ENCODE measurements around the gene S100A5. TPM values are rescaled to one million over a fixed set of nuclear protein-coding genes. Genes with fewer than 3 reads are reported as not detected.

The S100A5 gene
- total RNA-seq, 1 donor from 2014 or later, result not detected

DNA sequence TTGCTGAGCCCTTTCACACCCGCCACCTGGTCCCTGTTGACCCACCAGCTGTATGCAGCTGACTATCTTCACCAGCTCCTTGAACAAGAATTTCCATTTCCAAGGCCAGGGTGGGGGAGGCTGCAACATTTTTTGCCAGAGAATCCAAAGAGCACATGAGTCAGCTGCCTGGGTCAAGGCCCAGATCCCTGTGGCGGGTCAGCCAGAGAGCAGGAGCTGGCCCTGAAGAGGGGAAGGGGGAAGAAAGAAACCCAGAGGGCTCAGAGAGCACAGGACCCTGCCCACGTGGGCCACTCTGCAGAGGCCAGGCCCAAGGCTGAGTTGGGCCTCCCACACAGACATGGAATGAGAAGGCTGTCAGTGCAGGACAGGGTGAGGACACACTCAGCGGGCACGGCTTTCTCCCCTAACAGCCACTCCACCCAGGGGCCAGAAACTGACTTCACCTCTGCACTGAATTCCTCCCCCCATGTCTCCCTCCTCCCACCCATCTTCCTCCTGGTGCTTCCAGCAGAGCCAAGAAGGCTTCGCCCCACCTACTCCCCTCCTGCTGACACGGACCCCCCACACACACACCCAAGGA lies 33.8 kb downstream of the S100A5 start:
- ATAC-seq (peak; percentile 61 to 80), DNase-seq (peak; percentile 55)
- Histone ChIP-seq H3K4me1 (peaks cover 7% of the 10 kb centered on the region), H3K9me3 (no peaks in the 10 kb centered on the region), H3K27me3 (ENCODE audit: low read depth) (no peaks in the 10 kb centered on the region), H3K27ac (peak overlapping the region; percentile 41), H3K36me3 (no peaks in the 10 kb centered on the region), H3K4me3 (no peak overlapping the region)
- TF ChIP-seq, protein P1, sequence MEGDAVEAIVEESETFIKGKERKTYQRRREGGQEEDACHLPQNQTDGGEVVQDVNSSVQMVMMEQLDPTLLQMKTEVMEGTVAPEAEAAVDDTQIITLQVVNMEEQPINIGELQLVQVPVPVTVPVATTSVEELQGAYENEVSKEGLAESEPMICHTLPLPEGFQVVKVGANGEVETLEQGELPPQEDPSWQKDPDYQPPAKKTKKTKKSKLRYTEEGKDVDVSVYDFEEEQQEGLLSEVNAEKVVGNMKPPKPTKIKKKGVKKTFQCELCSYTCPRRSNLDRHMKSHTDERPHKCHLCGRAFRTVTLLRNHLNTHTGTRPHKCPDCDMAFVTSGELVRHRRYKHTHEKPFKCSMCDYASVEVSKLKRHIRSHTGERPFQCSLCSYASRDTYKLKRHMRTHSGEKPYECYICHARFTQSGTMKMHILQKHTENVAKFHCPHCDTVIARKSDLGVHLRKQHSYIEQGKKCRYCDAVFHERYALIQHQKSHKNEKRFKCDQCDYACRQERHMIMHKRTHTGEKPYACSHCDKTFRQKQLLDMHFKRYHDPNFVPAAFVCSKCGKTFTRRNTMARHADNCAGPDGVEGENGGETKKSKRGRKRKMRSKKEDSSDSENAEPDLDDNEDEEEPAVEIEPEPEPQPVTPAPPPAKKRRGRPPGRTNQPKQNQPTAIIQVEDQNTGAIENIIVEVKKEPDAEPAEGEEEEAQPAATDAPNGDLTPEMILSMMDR (IDR thresholded peaks at IDR 0.05), result no peak
- intact Hi-C loops (cut with DNase I), result no loop called here

DNA sequence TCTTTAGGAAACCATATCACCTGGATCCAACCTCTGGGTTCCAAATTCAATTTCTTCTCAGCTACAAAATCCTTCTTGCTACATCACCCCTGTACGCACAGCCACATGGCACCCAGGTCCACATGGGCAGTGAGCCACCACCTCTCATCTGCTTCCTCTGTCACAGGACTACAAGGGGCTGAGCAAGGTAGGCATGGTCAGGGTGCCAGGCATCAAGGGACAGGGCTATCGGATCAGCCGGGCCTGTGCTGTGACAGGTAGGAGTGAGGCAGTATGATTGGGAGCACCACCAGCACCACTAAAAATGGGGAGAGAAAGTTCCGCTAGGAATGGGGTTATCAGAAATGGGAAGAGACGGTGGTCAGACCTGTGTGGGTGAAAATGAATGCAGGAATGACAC lies 34.3 kb downstream of the S100A5 start:
- Histone ChIP-seq H3K27ac (no peak overlapping the region), H3K9me3 (no peaks in the 10 kb centered on the region), H3K4me1 (peaks cover 7% of the 10 kb centered on the region), H3K27me3 (ENCODE audit: low read depth) (no peaks in the 10 kb centered on the region), H3K36me3 (no peaks in the 10 kb centered on the region), H3K4me3 (no peak overlapping the region)
- ATAC-seq, result no peak
- TF ChIP-seq, protein P1 (IDR thresholded peaks at IDR 0.05), result no peak
- no peak for DNase-seq
- intact Hi-C loops (cut with DNase I), result no loop called here

DNA sequence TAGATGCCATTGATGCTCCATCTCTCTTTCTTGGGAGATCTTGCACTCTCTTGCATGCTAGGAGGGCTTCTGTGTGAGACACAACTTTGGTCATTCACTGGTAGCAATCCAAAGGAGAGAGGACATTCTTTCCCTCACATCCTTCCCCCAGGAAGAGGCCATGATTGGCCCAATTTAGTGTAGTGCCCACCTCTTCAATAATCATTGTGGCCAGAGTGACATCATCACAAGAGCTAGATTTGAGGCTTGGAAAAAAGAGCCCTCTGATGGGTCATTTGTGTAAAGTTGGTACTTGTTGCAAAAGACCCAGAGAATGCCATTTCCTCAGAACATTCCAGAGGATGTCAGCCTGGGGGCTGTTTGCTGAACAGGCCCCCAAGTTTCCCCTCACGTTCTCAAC lies 35.2 kb downstream of the S100A5 start:
- intact Hi-C loops (cut with DNase I), result no loop called here
- no peak for ATAC-seq
- TF ChIP-seq, protein P1 (IDR thresholded peaks at IDR 0.05), result no peak

DNA sequence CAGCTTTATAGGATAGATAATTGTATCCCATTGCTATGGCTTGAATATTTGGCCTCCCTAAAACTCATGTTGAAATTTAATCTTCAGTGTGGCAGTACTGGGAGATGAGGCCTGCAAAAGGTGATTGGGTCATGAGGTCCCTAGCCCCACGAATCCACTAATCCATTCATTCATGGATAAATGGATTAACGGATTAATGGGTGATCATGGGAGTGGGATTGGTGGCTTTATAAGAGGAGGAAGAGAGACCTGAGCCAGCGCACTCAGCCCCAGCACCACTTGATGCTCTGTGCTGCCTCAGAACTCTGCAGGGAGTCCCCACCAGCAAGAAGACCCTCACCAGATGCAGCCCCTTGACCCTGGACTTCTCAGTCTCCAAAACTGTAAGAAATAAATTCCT lies 37.0 kb downstream of the S100A5 start:
- H3K27me3 ChIP-seq (ENCODE audit: low read depth), result no peaks in the 10 kb centered on the region
- intact Hi-C loops (cut with DNase I), result no loop called here
- no peak overlapping the region for H3K27ac ChIP-seq
- no peak for DNase-seq
- H3K36me3 ChIP-seq, result no peaks in the 10 kb centered on the region
- ATAC-seq, result no peak
- TF ChIP-seq, protein P1 (IDR thresholded peaks at IDR 0.05), result no peak
- H3K9me3 ChIP-seq, result no peaks in the 10 kb centered on the region
- H3K4me3 ChIP-seq, result no peak overlapping the region
- no peaks in the 10 kb centered on the region for H3K4me1 ChIP-seq

More for the DNA sequence above, 35.2 kb downstream of the S100A5 start:
- Histone ChIP-seq H3K4me1 (no peaks in the 10 kb centered on the region), H3K9me3 (no peaks in the 10 kb centered on the region), H3K27me3 (ENCODE audit: low read depth) (no peaks in the 10 kb centered on the region), H3K4me3 (no peak overlapping the region), H3K27ac (no peak overlapping the region), H3K36me3 (no peaks in the 10 kb centered on the region)
- no peak for DNase-seq

DNA sequence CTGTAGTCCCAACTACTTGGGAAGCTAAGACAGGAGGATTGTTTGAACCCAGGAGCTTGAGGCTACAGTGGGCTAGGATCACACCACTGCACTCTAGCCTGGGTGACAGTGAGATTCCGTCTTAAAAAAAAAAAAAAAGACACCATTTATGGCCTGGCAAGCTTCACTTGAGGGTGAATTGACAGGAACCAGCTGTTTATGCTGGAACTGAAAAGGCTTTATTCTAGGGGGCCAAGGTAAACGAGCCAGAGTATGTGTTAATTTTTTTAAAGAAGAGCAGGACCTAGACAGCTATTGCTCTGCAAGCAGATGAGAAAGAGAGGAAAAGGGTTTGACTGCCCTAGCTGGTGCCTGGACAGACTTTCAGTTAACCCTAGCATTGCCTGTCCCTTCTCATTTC lies 42.0 kb downstream of the S100A5 start:
- H3K27ac ChIP-seq, result no peak overlapping the region
- H3K27me3 ChIP-seq (ENCODE audit: low read depth), result no peaks in the 10 kb centered on the region
- TF ChIP-seq, protein P1 (IDR thresholded peaks at IDR 0.05), result no peak
- no peaks in the 10 kb centered on the region for H3K4me1 ChIP-seq
- DNase-seq (no peak), ATAC-seq (no peak)
- H3K36me3 ChIP-seq, result no peaks in the 10 kb centered on the region
- no peaks in the 10 kb centered on the region for H3K9me3 ChIP-seq
- no peak overlapping the region for H3K4me3 ChIP-seq
- intact Hi-C loops (cut with DNase I), result no loop called here

Data from lower lobe of right lung (tissue), 2 donors.